HL-60/S4 (cell line): ENCODE results near the gene ARAP1.

ENCODE experiments used
- in situ Hi-C: fragments of 300-500 bp; cut with MboI; formaldehyde crosslinking; loops from 2 replicates; pipeline ENCODE4 v1.14.3; 2022; ENCODE audit warnings: low sequenced_read_pairs

Gene ARAP1

GRCh38 chr11:72688486-72688885, 63.7 kb downstream of the ARAP1 start:
- in situ Hi-C loops, result no loop called here

DNA sequence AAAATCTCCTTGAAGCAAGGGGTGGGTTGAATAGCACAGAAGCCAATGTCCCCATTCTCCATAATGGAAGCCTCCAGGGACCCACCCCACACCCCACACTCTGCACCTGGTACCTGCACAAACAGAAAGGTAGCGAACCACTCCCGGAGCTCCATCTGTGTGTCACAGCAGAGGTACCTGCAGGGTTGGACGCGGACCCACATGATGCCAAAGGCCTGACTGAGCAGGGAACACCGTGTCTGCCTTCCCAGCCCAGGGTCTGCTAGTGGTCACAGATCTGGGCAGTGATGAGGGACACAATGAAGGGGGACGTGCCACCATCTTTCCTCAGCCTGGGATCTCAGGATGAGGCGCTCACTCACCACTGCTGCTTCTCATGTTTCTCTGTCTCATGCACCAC, 64.9 kb downstream of the ARAP1 start:
- in situ Hi-C loops, result no loop called here

GRCh38 chr11:72686639-72687220, 65.5 kb downstream of the ARAP1 start:
- in situ Hi-C loops, result no loop called here

DNA sequence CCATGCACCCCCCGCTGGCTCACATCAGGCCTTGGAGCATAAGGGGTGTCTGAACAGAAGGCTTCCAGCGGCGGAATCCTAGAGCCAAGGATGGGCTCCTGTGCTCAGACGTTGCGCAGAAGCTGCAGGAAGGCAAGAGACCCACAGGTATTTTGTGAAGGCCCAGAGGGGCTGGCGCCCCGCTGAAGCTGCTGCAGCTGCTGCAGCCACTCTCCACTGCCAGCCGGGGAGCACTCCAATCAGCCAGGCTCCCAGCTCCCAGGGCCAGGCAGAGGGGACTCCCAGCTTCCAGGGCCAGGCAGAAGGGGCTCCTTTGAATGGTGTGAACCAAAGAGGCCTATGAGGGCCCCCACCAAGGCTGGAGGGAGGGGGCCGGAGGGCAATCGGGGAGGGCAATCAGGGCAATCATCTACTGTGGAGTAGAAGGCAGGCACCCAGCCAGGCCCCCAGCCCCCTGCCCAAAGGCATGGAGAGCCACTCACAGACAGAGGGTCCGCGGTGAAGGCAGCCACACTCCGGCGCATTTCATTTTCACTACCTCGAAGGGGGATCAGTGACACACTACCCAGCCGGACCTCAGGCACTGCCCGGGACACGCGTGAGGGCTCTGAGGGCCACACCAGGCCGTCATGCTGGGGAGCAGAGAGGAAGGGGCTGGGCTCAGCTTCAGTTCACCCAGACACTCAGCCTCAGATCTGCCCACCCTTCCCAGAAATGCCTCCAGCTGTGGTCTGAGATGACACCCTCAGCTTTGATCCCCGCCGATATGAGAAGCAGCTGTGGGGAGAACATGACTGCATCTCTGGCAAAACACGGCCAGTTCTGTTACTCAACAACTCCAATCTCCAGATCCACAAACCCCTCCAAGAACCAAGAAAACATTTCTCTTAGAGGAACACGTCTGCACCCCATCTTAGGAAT, 66.4 kb downstream of the ARAP1 start:
- in situ Hi-C loops, result no loop called here

GRCh38 chr11:72684236-72684912, 67.8 kb downstream of the ARAP1 start:
- in situ Hi-C loops, result no loop called here

DNA sequence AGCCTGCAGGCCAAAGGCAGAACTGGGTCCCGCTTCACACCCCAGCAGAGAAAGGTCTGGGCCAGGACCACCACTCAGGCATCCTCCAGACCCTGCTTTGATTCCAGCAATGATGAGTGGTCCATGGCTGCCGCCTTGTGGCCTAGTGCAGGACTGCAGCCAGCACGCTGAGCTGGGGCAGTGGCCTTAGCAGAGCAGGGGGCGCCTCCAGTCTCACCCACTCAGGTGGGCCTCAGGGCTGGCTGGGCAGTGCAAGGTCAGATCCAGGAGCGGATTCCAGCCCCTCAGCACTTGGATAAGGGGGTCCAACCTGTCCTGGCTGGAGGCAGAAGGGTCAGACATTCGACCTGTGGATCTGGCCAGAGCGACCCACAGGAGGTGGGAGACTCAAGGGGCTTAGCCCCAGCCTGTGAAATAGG, 68.4 kb downstream of the ARAP1 start:
- in situ Hi-C loops, result no loop called here

DNA sequence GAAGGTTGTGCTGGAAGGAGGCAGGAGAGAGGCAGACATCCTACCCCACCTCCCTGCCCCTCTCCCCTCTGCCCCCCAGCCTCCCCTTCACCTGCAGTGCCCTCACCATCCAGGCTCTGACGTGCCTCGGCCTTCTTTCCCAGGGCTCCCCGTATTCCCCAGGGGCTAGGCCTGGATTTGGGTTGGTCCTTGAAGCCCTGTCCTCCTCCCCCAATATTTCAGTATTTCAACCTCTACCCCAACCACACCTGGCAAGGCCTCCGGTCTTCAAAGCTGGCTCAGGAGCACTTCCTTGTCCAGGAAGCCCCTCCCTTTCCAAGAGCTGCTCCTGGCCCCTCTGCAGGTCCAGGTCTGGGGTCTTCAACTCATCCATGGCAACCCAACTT, 69.4 kb downstream of the ARAP1 start:
- in situ Hi-C loops, result no loop called here

GRCh38 chr11:72682238-72682857, 69.9 kb downstream of the ARAP1 start:
- in situ Hi-C loops, result no loop called here

- in situ Hi-C loops, result no loop called here
Measured at GRCh38 chr11:72681226-72682153, 70.7 kb downstream of the ARAP1 start.

DNA sequence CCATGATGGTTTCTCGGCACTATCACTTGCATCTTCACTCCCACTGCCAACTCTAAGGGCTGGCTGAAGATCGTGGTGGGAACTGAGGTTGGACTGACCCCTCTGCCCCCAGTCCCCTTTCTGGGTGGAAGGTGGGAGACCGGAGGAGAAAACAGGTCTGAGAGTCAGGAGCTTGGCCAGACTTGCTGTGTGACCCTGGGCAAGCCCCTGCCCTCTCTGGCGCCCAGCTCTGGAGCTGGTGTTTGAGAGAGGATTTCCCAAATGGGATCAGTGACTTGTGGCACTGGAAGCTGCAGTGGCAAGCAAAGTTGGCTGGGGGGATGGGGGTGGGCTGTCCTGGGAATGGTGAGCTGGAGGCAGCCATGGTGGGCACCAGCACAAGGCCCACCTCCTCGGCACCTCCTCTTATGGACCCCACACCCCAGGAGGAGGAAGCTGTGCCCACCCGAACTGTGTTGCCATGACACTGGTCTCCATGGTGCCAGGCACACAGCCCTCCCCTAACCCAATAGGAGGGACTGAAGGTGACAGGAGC, 71.5 kb downstream of the ARAP1 start:
- in situ Hi-C loops, result no loop called here

DNA sequence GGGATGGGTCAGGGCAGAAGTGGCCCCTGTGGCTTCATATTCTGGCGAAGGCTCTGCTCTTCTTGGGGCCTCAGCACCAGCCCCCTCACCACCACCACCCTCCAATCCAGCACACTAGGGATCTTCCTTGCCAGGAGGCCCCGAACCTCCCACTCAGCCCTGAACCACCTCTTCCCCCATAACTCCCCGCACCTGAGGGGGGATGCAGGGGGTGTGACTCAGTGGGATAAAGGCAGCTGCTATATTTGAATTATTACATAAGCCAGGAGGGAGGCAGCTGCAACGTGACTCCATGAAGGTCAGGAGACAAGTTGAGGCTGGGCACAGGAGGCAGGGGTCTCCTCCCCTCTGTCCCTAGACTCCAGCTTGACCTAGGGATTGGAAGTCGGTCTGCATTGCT, 72.3 kb downstream of the ARAP1 start:
- in situ Hi-C loops, result no loop called here

DNA sequence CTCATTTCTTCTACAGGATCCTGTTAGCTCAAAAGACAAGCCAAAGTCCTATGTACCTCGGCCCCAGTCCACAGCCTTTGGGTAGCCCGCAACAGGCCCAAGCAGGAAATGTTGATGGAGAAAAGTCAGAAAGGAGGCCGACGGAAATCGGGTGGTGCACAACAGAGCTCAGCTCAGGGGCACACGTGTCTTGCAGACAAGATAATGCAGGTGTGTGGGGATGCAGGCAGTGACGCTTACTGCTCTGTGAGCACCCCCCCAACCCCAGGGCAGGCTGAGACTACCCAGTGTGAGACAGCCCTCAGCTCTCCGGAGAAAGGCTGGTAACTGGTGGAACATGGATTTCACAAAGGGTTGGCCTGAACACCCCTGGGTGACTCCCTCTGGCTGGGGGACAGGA, 73.7 kb downstream of the ARAP1 start:
- in situ Hi-C loops, result no loop called here

DNA sequence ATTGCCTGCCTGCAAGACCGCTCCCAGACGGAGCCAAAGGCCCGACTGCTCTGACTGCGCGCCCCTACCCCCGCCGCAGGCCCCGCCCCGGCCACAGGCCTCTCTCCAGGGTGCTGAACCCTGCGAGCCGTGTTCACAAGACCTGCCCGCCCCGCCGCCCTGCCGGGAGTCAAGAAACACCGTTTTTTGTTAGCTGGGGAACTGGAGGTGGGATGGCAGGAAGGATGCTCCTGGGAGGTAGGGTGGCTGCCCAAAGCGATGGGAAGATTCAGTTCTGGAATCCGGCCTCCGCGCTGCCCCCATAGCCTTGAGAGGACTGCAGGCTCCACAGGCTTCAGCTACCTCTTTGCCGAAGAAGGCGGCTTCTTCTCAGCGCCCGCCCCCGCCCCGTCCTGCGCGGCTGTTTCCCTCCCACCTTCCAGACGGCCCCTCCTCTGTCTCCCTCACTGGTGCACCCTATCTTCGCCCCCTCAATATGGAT, 75.3 kb downstream of the ARAP1 start:
- in situ Hi-C loops, result no loop called here

DNA sequence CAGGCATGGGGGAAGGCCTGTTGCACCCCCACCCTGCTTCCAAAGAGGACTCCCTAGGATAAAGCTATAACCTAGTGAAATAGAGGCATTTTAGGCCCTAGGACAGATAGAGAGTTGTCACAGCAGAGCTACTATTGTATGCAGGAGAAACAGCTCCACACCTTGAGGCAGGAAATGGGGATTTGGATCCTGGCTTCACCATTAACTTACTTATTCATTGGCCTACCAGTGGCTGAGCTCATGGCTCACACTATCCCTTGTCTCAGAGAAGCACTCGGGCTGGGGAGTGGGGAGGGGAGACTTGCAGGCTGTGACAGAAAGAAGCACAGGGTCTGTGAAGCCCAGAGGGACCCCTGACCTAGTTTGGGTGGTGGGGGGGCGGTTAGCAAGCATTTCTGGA, 77.0 kb downstream of the ARAP1 start:
- in situ Hi-C loops, result no loop called here

- in situ Hi-C loops, result loop anchor here (25.0 kb wide), 1 partner anchor 187 kb away; no protein-coding TSS in a partner anchor
Measured at GRCh38 chr11:72673943-72674828, 78.0 kb downstream of the ARAP1 start, which contains the start of gene PDE2A. TSS of gene PDE2A (minus strand) at chr11:72674422. CDS start at chr11:72674207, 215 bp downstream.

DNA sequence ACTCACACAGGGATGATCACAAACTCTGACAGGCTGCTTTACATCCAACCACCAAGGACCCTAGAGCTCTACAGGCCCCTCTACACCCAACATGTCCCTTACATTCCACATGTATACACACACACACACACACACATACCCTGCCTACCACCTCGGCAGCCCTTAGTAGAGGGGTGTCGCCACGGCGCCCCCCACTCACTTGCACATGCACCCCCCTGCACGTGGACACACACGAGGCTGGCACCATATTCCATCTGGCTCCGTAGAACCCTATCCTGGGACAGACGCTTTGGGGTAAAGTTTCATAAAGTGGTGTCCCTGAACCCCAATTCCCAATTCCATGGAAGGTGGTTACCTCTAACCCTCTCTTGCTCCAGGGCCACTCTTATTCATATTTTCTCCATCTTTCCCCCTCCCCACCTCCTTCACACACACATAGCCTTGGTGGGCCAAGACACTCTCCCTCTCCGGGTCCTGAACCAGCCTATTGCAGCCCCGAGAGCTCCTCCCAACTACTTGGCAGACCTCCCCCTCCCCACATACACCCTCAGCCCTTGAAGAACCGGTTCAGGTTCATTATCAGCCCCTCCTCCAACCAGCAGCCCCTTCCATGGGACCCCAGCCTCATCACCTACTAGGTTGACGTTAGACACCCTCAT, 78.8 kb downstream of the ARAP1 start:
- in situ Hi-C loops, result loop anchor here (25.0 kb wide), 1 partner anchor 186 kb away; no protein-coding TSS in a partner anchor

DNA sequence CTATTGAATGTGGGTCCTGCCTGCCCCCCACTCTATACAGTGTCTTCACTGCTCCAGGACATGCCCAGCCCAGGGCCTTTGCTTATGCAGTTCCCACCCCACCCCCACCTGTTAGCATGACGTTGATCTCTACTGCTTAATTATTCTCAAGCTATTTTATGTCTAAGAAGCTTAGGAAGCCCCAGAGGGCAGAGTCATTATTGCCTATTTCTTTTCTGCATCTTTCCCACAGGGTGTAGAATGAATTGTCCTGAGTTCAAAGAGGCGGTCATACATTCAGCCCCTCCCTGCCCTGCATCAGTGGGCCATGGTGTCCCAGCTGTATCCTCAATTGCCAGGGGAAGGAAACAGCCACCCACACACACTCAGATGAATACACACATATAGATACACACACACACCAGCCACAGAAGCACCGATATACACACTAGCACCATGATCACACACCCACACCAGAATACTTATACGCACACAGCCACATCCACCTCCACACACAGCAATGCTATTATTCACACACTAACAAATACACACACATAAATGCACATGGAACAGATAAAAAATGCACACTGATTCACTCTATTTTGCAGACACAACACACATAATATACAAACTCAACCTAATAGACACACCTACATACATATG, 79.5 kb downstream of the ARAP1 start:
- in situ Hi-C loops, result loop anchor here (25.0 kb wide), 1 partner anchor 185 kb away; no protein-coding TSS in a partner anchor
